ENCODE data around the gene TSPAN3.

The TSPAN3 gene

GRCh38 chr15:77002954-77003912 is 67.7 kb downstream of the TSPAN3 start:
- Histone ChIP-seq H3K4me3 (ENCODE audit: low read length) (no peak overlapping the region), H3K4me2 (ENCODE audit: low read length) (no peak overlapping the region), H3K4me1 (ENCODE audit: control insufficient read depth, insufficient read depth, low read length) (no peaks in the 10 kb centered on the region), H3K9ac (ENCODE audit: low read depth, low read length) (no peak overlapping the region), H3K9me3 (replicated peaks; ENCODE audit: low read length) (no peaks in the 10 kb centered on the region), H3K27me3 (ENCODE audit: control insufficient read depth, insufficient read depth, low read length) (peaks cover 24% of the 10 kb centered on the region), H3K36me3 (ENCODE audit: insufficient read depth, low read length) (no peaks in the 10 kb centered on the region)

- H3K4me1 ChIP-seq (ENCODE audit: control insufficient read depth, insufficient read depth, low read length), result peaks cover 2% of the 10 kb centered on the region
- no peaks in the 10 kb centered on the region for H3K36me3 ChIP-seq (ENCODE audit: insufficient read depth, low read length)
- no peak overlapping the region for H3K9ac ChIP-seq (ENCODE audit: low read depth, low read length)
- no peak overlapping the region for H3K4me2 ChIP-seq (ENCODE audit: low read length)
- peaks cover 19% of the 10 kb centered on the region for H3K27me3 ChIP-seq (ENCODE audit: control insufficient read depth, insufficient read depth, low read length)
- H3K9me3 ChIP-seq (replicated peaks; ENCODE audit: low read length), result no peaks in the 10 kb centered on the region
- H3K4me3 ChIP-seq (ENCODE audit: low read length), result no peak overlapping the region
Measured at GRCh38 chr15:77002436-77002835, 68.5 kb downstream of the TSPAN3 start.

- Histone ChIP-seq H3K9me3 (replicated peaks; ENCODE audit: low read length) (no peaks in the 10 kb centered on the region), H3K27me3 (ENCODE audit: control insufficient read depth, insufficient read depth, low read length) (peaks cover 17% of the 10 kb centered on the region), H3K4me3 (ENCODE audit: low read length) (no peak overlapping the region), H3K4me2 (ENCODE audit: low read length) (no peak overlapping the region), H3K4me1 (ENCODE audit: control insufficient read depth, insufficient read depth, low read length) (peaks cover 4% of the 10 kb centered on the region), H3K36me3 (ENCODE audit: insufficient read depth, low read length) (no peaks in the 10 kb centered on the region), H3K9ac (ENCODE audit: low read depth, low read length) (no peak overlapping the region)
Measured at GRCh38 chr15:77001966-77002365, 68.9 kb downstream of the TSPAN3 start.

- H3K36me3 ChIP-seq (ENCODE audit: insufficient read depth, low read length), result no peaks in the 10 kb centered on the region
- no peaks in the 10 kb centered on the region for H3K9me3 ChIP-seq (replicated peaks; ENCODE audit: low read length)
- no peak overlapping the region for H3K9ac ChIP-seq (ENCODE audit: low read depth, low read length)
- H3K4me3 ChIP-seq (ENCODE audit: low read length), result no peak overlapping the region
- H3K4me1 ChIP-seq (ENCODE audit: control insufficient read depth, insufficient read depth, low read length), result peaks cover 10% of the 10 kb centered on the region
- H3K27me3 ChIP-seq (ENCODE audit: control insufficient read depth, insufficient read depth, low read length), result peaks cover 11% of the 10 kb centered on the region
- H3K4me2 ChIP-seq (ENCODE audit: low read length), result no peak overlapping the region
Measured at GRCh38 chr15:77001351-77001750, 69.6 kb downstream of the TSPAN3 start.

GRCh38 chr15:76999996-77000395 is 70.9 kb downstream of the TSPAN3 start:
- Histone ChIP-seq H3K4me2 (ENCODE audit: low read length) (no peak overlapping the region), H3K36me3 (ENCODE audit: insufficient read depth, low read length) (no peaks in the 10 kb centered on the region), H3K27me3 (ENCODE audit: control insufficient read depth, insufficient read depth, low read length) (peaks cover 5% of the 10 kb centered on the region), H3K4me3 (ENCODE audit: low read length) (no peak overlapping the region), H3K9ac (ENCODE audit: low read depth, low read length) (no peak overlapping the region), H3K9me3 (replicated peaks; ENCODE audit: low read length) (no peaks in the 10 kb centered on the region), H3K4me1 (ENCODE audit: control insufficient read depth, insufficient read depth, low read length) (peaks cover 17% of the 10 kb centered on the region)

GRCh38 chr15:76998663-76999285 is 72.1 kb downstream of the TSPAN3 start:
- no peak overlapping the region for H3K9ac ChIP-seq (ENCODE audit: low read depth, low read length)
- no peaks in the 10 kb centered on the region for H3K36me3 ChIP-seq (ENCODE audit: insufficient read depth, low read length)
- H3K4me1 ChIP-seq (ENCODE audit: control insufficient read depth, insufficient read depth, low read length), result peaks cover 17% of the 10 kb centered on the region
- H3K9me3 ChIP-seq (replicated peaks; ENCODE audit: low read length), result no peaks in the 10 kb centered on the region
- H3K4me3 ChIP-seq (ENCODE audit: low read length), result no peak overlapping the region
- peaks cover 5% of the 10 kb centered on the region for H3K27me3 ChIP-seq (ENCODE audit: control insufficient read depth, insufficient read depth, low read length)
- H3K4me2 ChIP-seq (ENCODE audit: low read length), result no peak overlapping the region

GRCh38 chr15:76996526-76997401 is 74.1 kb downstream of the TSPAN3 start:
- H3K9me3 ChIP-seq (replicated peaks; ENCODE audit: low read length), result no peaks in the 10 kb centered on the region
- H3K27me3 ChIP-seq (ENCODE audit: control insufficient read depth, insufficient read depth, low read length), result no peaks in the 10 kb centered on the region
- no peak overlapping the region for H3K4me3 ChIP-seq (ENCODE audit: low read length)
- H3K4me1 ChIP-seq (ENCODE audit: control insufficient read depth, insufficient read depth, low read length), result peaks cover 17% of the 10 kb centered on the region
- H3K36me3 ChIP-seq (ENCODE audit: insufficient read depth, low read length), result no peaks in the 10 kb centered on the region
- peak overlapping the region; percentile 29 for H3K9ac ChIP-seq (ENCODE audit: low read depth, low read length)
- H3K4me2 ChIP-seq (ENCODE audit: low read length), result peak overlapping the region; percentile 28

GRCh38 chr15:76996076-76996525 is 74.8 kb downstream of the TSPAN3 start:
- Histone ChIP-seq H3K4me1 (ENCODE audit: control insufficient read depth, insufficient read depth, low read length) (peaks cover 17% of the 10 kb centered on the region), H3K4me2 (ENCODE audit: low read length) (no peak overlapping the region), H3K27me3 (ENCODE audit: control insufficient read depth, insufficient read depth, low read length) (no peaks in the 10 kb centered on the region), H3K36me3 (ENCODE audit: insufficient read depth, low read length) (no peaks in the 10 kb centered on the region), H3K9ac (ENCODE audit: low read depth, low read length) (peak overlapping the region; percentile 29), H3K9me3 (replicated peaks; ENCODE audit: low read length) (no peaks in the 10 kb centered on the region), H3K4me3 (ENCODE audit: low read length) (no peak overlapping the region)

GRCh38 chr15:76994971-76995945 is 75.7 kb downstream of the TSPAN3 start, which contains the start of gene PSTPIP1:
Gene PSTPIP1, plus strand, starts transcription at chr15:76995126. Its CDS starts 448 bp downstream, at chr15:76995574.
- no peak within 1 kb of the TSS for H3K4me3 ChIP-seq (ENCODE audit: low read length)
- peaks cover 6% of the 10 kb centered on the region for H3K27me3 ChIP-seq (ENCODE audit: control insufficient read depth, insufficient read depth, low read length)
- H3K9me3 ChIP-seq (replicated peaks; ENCODE audit: low read length), result no peaks in the 10 kb centered on the region
- no peak within 1 kb of the TSS for H3K4me2 ChIP-seq (ENCODE audit: low read length)
- no peak within 1 kb of the TSS for H3K9ac ChIP-seq (ENCODE audit: low read depth, low read length)
- no peaks in the 10 kb centered on the region for H3K36me3 ChIP-seq (ENCODE audit: insufficient read depth, low read length)
- peaks cover 17% of the 10 kb centered on the region for H3K4me1 ChIP-seq (ENCODE audit: control insufficient read depth, insufficient read depth, low read length)

- no peak overlapping the region for H3K4me2 ChIP-seq (ENCODE audit: low read length)
- H3K36me3 ChIP-seq (ENCODE audit: insufficient read depth, low read length), result no peaks in the 10 kb centered on the region
- H3K4me3 ChIP-seq (ENCODE audit: low read length), result no peak overlapping the region
- peaks cover 6% of the 10 kb centered on the region for H3K27me3 ChIP-seq (ENCODE audit: control insufficient read depth, insufficient read depth, low read length)
- no peaks in the 10 kb centered on the region for H3K9me3 ChIP-seq (replicated peaks; ENCODE audit: low read length)
- H3K9ac ChIP-seq (ENCODE audit: low read depth, low read length), result no peak overlapping the region
- H3K4me1 ChIP-seq (ENCODE audit: control insufficient read depth, insufficient read depth, low read length), result peaks cover 17% of the 10 kb centered on the region
Measured at GRCh38 chr15:76994496-76994895, 76.4 kb downstream of the TSPAN3 start.
